Femur (tissue), 1 donor: ENCODE data around the gene PALLD.

Experiments used
- DNase-seq: peaks from one replicate; pipeline ENCODE4 v3.0.0-alpha.2; 2017

PALLD gene

GRCh38 chr4:168600796-168601583 is 104.1 kb downstream of the PALLD start:
- no peak for DNase-seq

GRCh38 chr4:168601899-168602298 is 105.0 kb downstream of the PALLD start:
- DNase-seq, result no peak

GRCh38 chr4:168604496-168605373 is 107.9 kb downstream of the PALLD start:
- DNase-seq, result no peak

- no peak for DNase-seq
Observed at GRCh38 chr4:168605411-168605810, 108.6 kb downstream of the PALLD start.

- DNase-seq, result no peak
Observed at GRCh38 chr4:168607215-168607614, 110.4 kb downstream of the PALLD start.

- no peak for DNase-seq
Observed at GRCh38 chr4:168608771-168609170, 111.9 kb downstream of the PALLD start.

GRCh38 chr4:168609369-168609768 is 112.5 kb downstream of the PALLD start:
- DNase-seq, result no peak

- no peak for DNase-seq
Observed at GRCh38 chr4:168610911-168611530, 114.2 kb downstream of the PALLD start.

- no peak for DNase-seq
Observed at GRCh38 chr4:168612450-168613135, 115.7 kb downstream of the PALLD start.

- no peak for DNase-seq
Observed at GRCh38 chr4:168613869-168614268, 117.0 kb downstream of the PALLD start.

- DNase-seq, result no peak
Observed at GRCh38 chr4:168614281-168615057, 117.6 kb downstream of the PALLD start.

GRCh38 chr4:168615294-168616065 is 118.6 kb downstream of the PALLD start:
- no peak for DNase-seq

- DNase-seq, result no peak
Observed at GRCh38 chr4:168618577-168619265, 121.9 kb downstream of the PALLD start.

- no peak for DNase-seq
Observed at GRCh38 chr4:168619266-168619631, 122.4 kb downstream of the PALLD start.

GRCh38 chr4:168621806-168622589 is 125.1 kb downstream of the PALLD start:
- no peak for DNase-seq

GRCh38 chr4:168622600-168622999 is 125.7 kb downstream of the PALLD start:
- no peak for DNase-seq

GRCh38 chr4:168623011-168623410 is 126.2 kb downstream of the PALLD start:
- no peak for DNase-seq

GRCh38 chr4:168623484-168623883 is 126.6 kb downstream of the PALLD start:
- DNase-seq, result no peak

- DNase-seq, result no peak
Observed at GRCh38 chr4:168628251-168628650, 131.4 kb downstream of the PALLD start.

- no peak for DNase-seq
Observed at GRCh38 chr4:168629566-168629965, 132.7 kb downstream of the PALLD start.
